CD14-positive monocyte (primary cell): ENCODE data around the gene REV3L. TPM values are rescaled to one million over a fixed set of nuclear protein-coding genes. Genes with fewer than 3 reads are reported as not detected.
A peak's percentile ranks its signal among the peaks of the same experiment; 100 is the strongest.

Experiments used
- DNase-seq, 3 donors: peaks; one replicate each; pipeline ENCODE4 v3.0.0-alpha.2; 2011 to 2022
- H2AFZ ChIP-seq: 2 replicates; pipeline ENCODE4 v1.6.0; 2012; ENCODE audit warnings: mild to moderate bottlenecking, low read depth, low read length, inconsistent platforms; ENCODE audit not compliant: insufficient read depth, poor library complexity, severe bottlenecking
- H3K27ac ChIP-seq, 2 donors: 1 replicate in 1 of 2; 2 replicates in 1 of 2; pipeline ENCODE4 v1.5.1; 2012 to 2013; ENCODE audit warnings: low read length in 2 of 2, control low read depth in 1 of 2, inconsistent platforms in 1 of 2, low read depth in 1 of 2, mild to moderate bottlenecking in 1 of 2
- H3K27me3 ChIP-seq, 2 donors: one replicate each; pipeline versions ENCODE4 v1.6.0 to v1.6.1; 2011 to 2013; ENCODE audit warnings: low read length in 2 of 2; ENCODE audit not compliant: control insufficient read depth in 2 of 2, insufficient read depth in 2 of 2
- H3K36me3 ChIP-seq, 2 donors: replicated peaks in 1 of 2; 1 replicate in 1 of 2; 2 replicates in 1 of 2; pipeline versions ENCODE4 v1.5.1 to v1.6.1; 2012 to 2013; ENCODE audit warnings: low read length in 2 of 2, control low read depth in 1 of 2, inconsistent platforms in 1 of 2, mild to moderate bottlenecking in 1 of 2; ENCODE audit not compliant: insufficient read depth in 2 of 2, control insufficient read depth in 1 of 2
- H3K4me1 ChIP-seq, 2 donors: 1 replicate in 1 of 2; 2 replicates in 1 of 2; pipeline versions ENCODE4 v1.5.1 to v1.6.1; 2012 to 2013; ENCODE audit warnings: low read length in 2 of 2, control low read depth in 1 of 2, inconsistent platforms in 1 of 2, mild to moderate bottlenecking in 1 of 2, moderate library complexity in 1 of 2; ENCODE audit not compliant: insufficient read depth in 2 of 2, control insufficient read depth in 1 of 2
- H3K4me2 ChIP-seq: replicated peaks from 2 replicates; pipeline ENCODE3; 2012; ENCODE audit warnings: low read length, moderate library complexity, mild to moderate bottlenecking; ENCODE audit not compliant: poor library complexity, severe bottlenecking; ENCODE audit errors: extremely low read depth
- H3K4me3 ChIP-seq, 3 experiments: fragments of 200-600 bp in 1 of 3; sonication (generic) in 1 of 3; replicated peaks in 1 of 3; 1 replicate in 2 of 3; 2 replicates in 1 of 3; pipeline ENCODE4 v1.5.1; 2011 to 2013; ENCODE audit warnings: low read length in 3 of 3, mild to moderate bottlenecking in 3 of 3, control low read depth in 2 of 3, low read depth in 2 of 3, inconsistent platforms in 1 of 3, moderate library complexity in 1 of 3
- H3K79me2 ChIP-seq: 2 replicates; pipeline ENCODE4 v1.6.0; 2012; ENCODE audit warnings: mild to moderate bottlenecking, control low read depth, inconsistent platforms, low read length, moderate library complexity; ENCODE audit not compliant: insufficient read depth
- H3K9ac ChIP-seq: 2 replicates; pipeline ENCODE4 v1.6.0; 2017; ENCODE audit warnings: low read length, mild to moderate bottlenecking; ENCODE audit not compliant: insufficient read depth, poor library complexity, severe bottlenecking
- H3K9me3 ChIP-seq, 2 donors: replicated peaks in 1 of 2; 1 replicate in 1 of 2; 2 replicates in 1 of 2; pipeline versions ENCODE4 v1.5.1 to v1.6.1; 2012 to 2013; ENCODE audit warnings: low read length in 2 of 2, control low read depth in 1 of 2; ENCODE audit not compliant: control insufficient read depth in 1 of 2, insufficient read depth in 1 of 2
- H4K20me1 ChIP-seq: 2 replicates; pipeline ENCODE4 v1.6.0; 2012; ENCODE audit warnings: mild to moderate bottlenecking, low read length, control low read depth, moderate library complexity; ENCODE audit not compliant: insufficient read depth
- H3K27ac Mint-ChIP-seq, 7 donors: one replicate each; pipeline ENCODE4 v1.8.0; 2020; ENCODE audit warnings: mild to moderate bottlenecking in 7 of 7, mixed read lengths in 7 of 7, moderate library complexity in 6 of 7, inconsistent platforms in 2 of 7
- H3K27me3 Mint-ChIP-seq, 3 donors: one replicate each; pipeline ENCODE4 v1.8.0; 2021 to 2022; ENCODE audit warnings: low read depth in 3 of 3, mild to moderate bottlenecking in 3 of 3, mixed read lengths in 3 of 3, moderate library complexity in 3 of 3, inconsistent platforms in 1 of 3
- H3K36me3 Mint-ChIP-seq, 2 donors: one replicate each; pipeline ENCODE4 v1.8.0; 2020; ENCODE audit warnings: mixed read lengths in 2 of 2, inconsistent platforms in 1 of 2, mild to moderate bottlenecking in 1 of 2
- H3K4me1 Mint-ChIP-seq: one replicate; pipeline ENCODE4 v1.8.0; 2020; ENCODE audit warnings: mild to moderate bottlenecking, mixed read lengths
- H3K4me3 Mint-ChIP-seq, 2 donors: one replicate each; pipeline ENCODE4 v1.8.0; 2020; ENCODE audit warnings: mild to moderate bottlenecking in 2 of 2, mixed read lengths in 2 of 2, moderate library complexity in 1 of 2
- H3K9me3 Mint-ChIP-seq, 7 donors: one replicate each; pipeline ENCODE4 v1.8.0; 2020 to 2022; ENCODE audit warnings: mixed read lengths in 7 of 7, mild to moderate bottlenecking in 6 of 7, moderate library complexity in 6 of 7, inconsistent platforms in 2 of 7
- WGBS: methylation state at CpG from one replicate; pipeline ENCODE4 v1.1.5; 2013; ENCODE audit warnings: missing lambda C conversion rate; ENCODE audit not compliant: insufficient coverage; 5-methylcytosine and 5-hydroxymethylcytosine counted together
- intact Hi-C, 2 donors: fragments of 100-400 bp; cut with micrococcal nuclease; formaldehyde crosslinking; loops; one replicate each; pipeline versions ENCODE4 v1.15.0 to v1.15.1; 2023
- polyA plus RNA-seq, 3 donors: library from polyadenylated mRNA; depleted of rRNA in 1 of 3; unstranded in 2 of 3; stranded (reverse) in 1 of 3; fragments of 300-500 nt in 2 of 3; fragments of >200 nt in 1 of 3; fragmentation: Illumina TruSeq in 2 of 3; gene quantifications; 1 replicate in 2 of 3; 2 replicates in 1 of 3; pipeline ENCODE4 v1.2.3, GENCODE V29; 2012 to 2021
- TF ChIP-seq, protein P1 (sequence below): fragments of 200-600 bp; IDR thresholded peaks from one replicate; pipeline ENCODE4 v1.8.0; 2022; ENCODE audit warnings: antibody characterized with exemption, mild to moderate bottlenecking

REV3L gene
- polyA plus RNA-seq, 3 donors, result 3.4 to 5.7 (median 4.9) TPM

DNA sequence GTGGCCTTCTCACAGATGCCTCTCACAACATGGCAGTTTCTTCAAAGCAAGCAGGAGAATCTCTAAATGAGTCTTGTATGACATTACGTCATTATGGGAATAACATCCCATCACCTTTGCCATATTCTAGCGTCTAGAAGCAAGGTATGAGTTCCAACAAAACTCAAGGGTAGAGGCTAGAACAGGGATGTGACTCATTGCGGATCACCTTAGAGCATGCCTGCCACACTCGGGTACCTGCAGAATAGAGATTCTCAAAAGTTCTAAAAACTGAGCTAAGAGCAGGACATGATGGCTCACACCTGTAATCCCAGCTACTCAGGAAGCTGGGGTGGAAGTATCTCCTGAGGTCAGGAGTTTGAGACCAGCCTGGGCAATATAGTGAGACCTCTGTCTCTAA lies 212.9 kb downstream of the REV3L start:
- DNase-seq, result no peak
- intact Hi-C loops, result no loop called here

DNA sequence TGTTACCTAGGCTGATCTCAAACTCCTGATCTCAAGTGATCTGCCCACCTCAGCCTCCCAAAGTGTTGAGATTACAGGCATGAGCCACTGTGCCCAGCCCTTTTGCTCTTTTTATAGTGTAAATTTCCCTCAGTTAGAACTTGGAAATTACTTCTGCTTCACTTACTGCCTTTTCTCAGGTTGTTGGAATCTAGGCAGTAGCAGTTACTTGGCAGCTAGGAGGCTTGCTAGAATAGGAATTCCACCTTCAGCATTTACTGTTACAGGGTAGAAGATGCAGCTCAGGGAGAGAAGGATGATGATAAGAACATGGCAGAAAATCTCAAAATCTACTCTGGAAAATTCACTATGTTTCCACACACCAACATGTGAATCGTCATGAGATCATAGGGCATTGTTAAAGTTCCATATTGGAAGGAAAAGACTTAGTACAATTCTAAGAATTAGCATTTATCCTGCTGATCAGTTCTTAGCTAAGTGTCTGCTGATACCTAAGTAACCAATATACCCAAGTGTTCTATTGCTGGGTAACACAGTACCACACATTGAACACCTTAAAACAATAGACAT lies 213.5 kb downstream of the REV3L start:
- H3K9me3 Mint-ChIP-seq, result peaks cover 4 to 25% (median 22%) of the 10 kb centered on the region in 7 donors
- intact Hi-C loops, result loop anchor here in 1 of 2 donors (10.0 kb wide), 1 partner anchor 385 kb away; no protein-coding TSS in a partner anchor
- Histone ChIP-seq H3K4me1 (no peaks in the 10 kb centered on the region), H3K27me3 (no peaks in the 10 kb centered on the region), H3K36me3 (peaks cover 39 to 68% of the 10 kb centered on the region in 2 donors), H3K4me3 (no peak overlapping the region), H3K9ac (no peak overlapping the region), H2AFZ (no peak overlapping the region), H3K79me2 (peaks cover 9% of the 10 kb centered on the region), H3K27ac (peak overlapping the region in 1 of 2 donors; percentile 23), H3K4me2 (no peak overlapping the region), H3K9me3 (peaks cover 10 to 11% of the 10 kb centered on the region in 2 donors), H4K20me1 (no peaks in the 10 kb centered on the region)
- H3K36me3 Mint-ChIP-seq, result peaks cover 49 to 77% of the 10 kb centered on the region in 2 donors
- TF ChIP-seq, protein P1, sequence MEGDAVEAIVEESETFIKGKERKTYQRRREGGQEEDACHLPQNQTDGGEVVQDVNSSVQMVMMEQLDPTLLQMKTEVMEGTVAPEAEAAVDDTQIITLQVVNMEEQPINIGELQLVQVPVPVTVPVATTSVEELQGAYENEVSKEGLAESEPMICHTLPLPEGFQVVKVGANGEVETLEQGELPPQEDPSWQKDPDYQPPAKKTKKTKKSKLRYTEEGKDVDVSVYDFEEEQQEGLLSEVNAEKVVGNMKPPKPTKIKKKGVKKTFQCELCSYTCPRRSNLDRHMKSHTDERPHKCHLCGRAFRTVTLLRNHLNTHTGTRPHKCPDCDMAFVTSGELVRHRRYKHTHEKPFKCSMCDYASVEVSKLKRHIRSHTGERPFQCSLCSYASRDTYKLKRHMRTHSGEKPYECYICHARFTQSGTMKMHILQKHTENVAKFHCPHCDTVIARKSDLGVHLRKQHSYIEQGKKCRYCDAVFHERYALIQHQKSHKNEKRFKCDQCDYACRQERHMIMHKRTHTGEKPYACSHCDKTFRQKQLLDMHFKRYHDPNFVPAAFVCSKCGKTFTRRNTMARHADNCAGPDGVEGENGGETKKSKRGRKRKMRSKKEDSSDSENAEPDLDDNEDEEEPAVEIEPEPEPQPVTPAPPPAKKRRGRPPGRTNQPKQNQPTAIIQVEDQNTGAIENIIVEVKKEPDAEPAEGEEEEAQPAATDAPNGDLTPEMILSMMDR, result no peak
- peaks cover 5% of the 10 kb centered on the region for H3K4me1 Mint-ChIP-seq
- peaks cover 0 to 1% (median 0%) of the 10 kb centered on the region in 3 donors for H3K27me3 Mint-ChIP-seq
- WGBS, result no CpG with 5 or more reads among the region's 1 CpG
- no peak for DNase-seq
- peak overlapping the region in 3 of 7 donors; percentile 31 to 40 (median 36) for H3K27ac Mint-ChIP-seq
- H3K4me3 Mint-ChIP-seq, result no peak overlapping the region

More for the DNA sequence above, 212.9 kb downstream of the REV3L start:
- TF ChIP-seq, protein P1, result no peak
- H3K27ac ChIP-seq, result peak overlapping the region in 1 of 2 donors; percentile 23
- Mint-ChIP-seq H3K4me1 (peaks cover 5% of the 10 kb centered on the region), H3K27me3 (peaks cover 0 to 1% (median 0%) of the 10 kb centered on the region in 3 donors), H3K9me3 (peaks cover 9 to 32% (median 28%) of the 10 kb centered on the region in 7 donors), H3K27ac (peak overlapping the region in 1 of 7 donors; percentile 21), H3K36me3 (peaks cover 52 to 78% of the 10 kb centered on the region in 2 donors), H3K4me3 (no peak overlapping the region)
- H3K27me3 ChIP-seq, result no peaks in the 10 kb centered on the region
- peaks cover 43 to 69% of the 10 kb centered on the region in 2 donors for H3K36me3 ChIP-seq
- H3K4me3 ChIP-seq, result no peak overlapping the region
- no peak overlapping the region for H3K9ac ChIP-seq
- H2AFZ ChIP-seq, result no peak overlapping the region
- WGBS, result 89% methylated on average over 3 of the region's 4 CpGs
- H3K9me3 ChIP-seq, result peaks cover 15% of the 10 kb centered on the region in 2 donors
- no peak overlapping the region for H3K4me2 ChIP-seq
- no peaks in the 10 kb centered on the region for H4K20me1 ChIP-seq
- H3K4me1 ChIP-seq, result no peaks in the 10 kb centered on the region
- H3K79me2 ChIP-seq, result peaks cover 9% of the 10 kb centered on the region
